Measurements from ENCODE around the gene SLITRK4.

- TF ChIP-seq CTCF (IDR thresholded peaks at IDR 0.05) (no peak), POLR2A (IDR thresholded peaks at IDR 0.05) (no peak)
Observed at GRCh38 chrX:143615851-143616250, 20.1 kb downstream of the SLITRK4 start.

Measured in lower leg skin (tissue), 3 donors.